Epidermal melanocyte (primary cell): ENCODE data around the gene RPS6KA2.
"Not testable (repeated sequence)": the region's sequence is repeated elsewhere in the genome, so short reads cannot be mapped to it uniquely, and the experiment has no call there.

Source experiments
- DNase-seq: peaks from one replicate; pipeline ENCODE4 v3.0.0; 2011; ENCODE audit warnings: low spot score; ENCODE audit not compliant: insufficient read length

Gene RPS6KA2

GRCh38 chr6:166381733-166382499 lies 245.1 kb downstream of the RPS6KA2 start:
- DNase-seq = no peak

- no peak for DNase-seq
Measured at GRCh38 chr6:166381381-166381732, 245.7 kb downstream of the RPS6KA2 start.

- no peak for DNase-seq
Measured at GRCh38 chr6:166379800-166380199, 247.3 kb downstream of the RPS6KA2 start.

- no peak for DNase-seq
Measured at GRCh38 chr6:166379103-166379586, 247.9 kb downstream of the RPS6KA2 start.

- no peak for DNase-seq
Measured at GRCh38 chr6:166377721-166378120, 249.3 kb downstream of the RPS6KA2 start.

- no peak for DNase-seq
Measured at GRCh38 chr6:166375013-166375412, 252.0 kb downstream of the RPS6KA2 start.

- no peak for DNase-seq
Measured at GRCh38 chr6:166370489-166370888, 256.6 kb downstream of the RPS6KA2 start.

GRCh38 chr6:166369782-166370181 lies 257.3 kb downstream of the RPS6KA2 start:
- DNase-seq = no peak

- no peak for DNase-seq
Measured at GRCh38 chr6:166366921-166367320, 260.1 kb downstream of the RPS6KA2 start.

GRCh38 chr6:166365806-166366205 lies 261.2 kb downstream of the RPS6KA2 start:
- DNase-seq = no peak

GRCh38 chr6:166365221-166365620 lies 261.8 kb downstream of the RPS6KA2 start:
- DNase-seq = no peak

GRCh38 chr6:166364456-166364855 lies 262.6 kb downstream of the RPS6KA2 start:
- no peak for DNase-seq

- not testable (repeated sequence) for DNase-seq
Measured at GRCh38 chr6:166362427-166362826, 264.6 kb downstream of the RPS6KA2 start.

- no peak for DNase-seq
Measured at GRCh38 chr6:166361077-166361429, 266.0 kb downstream of the RPS6KA2 start.

GRCh38 chr6:166360243-166361076 lies 266.6 kb downstream of the RPS6KA2 start:
- no peak for DNase-seq
